ENCODE data around the gene PHACTR2.

Gene PHACTR2

GRCh38 chr6:143742070-143742954, 64.5 kb downstream of the PHACTR2 start:
- no peak for DNase-seq (ENCODE audit: low read depth)
- no peak for TF ChIP-seq CTCF (IDR thresholded peaks at IDR 0.05; ENCODE audit: low read depth, low read length, missing control alignments)
- H3K4me3 ChIP-seq (ENCODE audit: low read depth, low read length) = no peak overlapping the region

DNA sequence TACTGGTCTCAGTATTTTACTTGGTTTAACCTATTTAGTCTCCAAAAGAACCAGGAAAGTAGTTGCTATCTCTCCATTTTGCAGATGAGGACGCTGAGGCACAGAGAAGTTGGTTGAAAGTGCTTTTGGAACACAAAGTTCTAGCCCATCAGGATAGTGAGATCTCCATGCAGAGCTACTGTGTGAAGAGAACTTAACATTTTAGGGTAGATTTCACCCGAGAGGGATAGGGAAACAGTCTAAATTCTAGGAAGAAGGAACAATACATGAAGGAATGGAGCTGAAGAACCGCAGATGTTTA, 65.1 kb downstream of the PHACTR2 start:
- no peak for DNase-seq (ENCODE audit: low read depth)
- H3K4me3 ChIP-seq (ENCODE audit: low read depth, low read length) = no peak overlapping the region
- TF ChIP-seq CTCF (IDR thresholded peaks at IDR 0.05; ENCODE audit: low read depth, low read length, missing control alignments) = no peak

DNA sequence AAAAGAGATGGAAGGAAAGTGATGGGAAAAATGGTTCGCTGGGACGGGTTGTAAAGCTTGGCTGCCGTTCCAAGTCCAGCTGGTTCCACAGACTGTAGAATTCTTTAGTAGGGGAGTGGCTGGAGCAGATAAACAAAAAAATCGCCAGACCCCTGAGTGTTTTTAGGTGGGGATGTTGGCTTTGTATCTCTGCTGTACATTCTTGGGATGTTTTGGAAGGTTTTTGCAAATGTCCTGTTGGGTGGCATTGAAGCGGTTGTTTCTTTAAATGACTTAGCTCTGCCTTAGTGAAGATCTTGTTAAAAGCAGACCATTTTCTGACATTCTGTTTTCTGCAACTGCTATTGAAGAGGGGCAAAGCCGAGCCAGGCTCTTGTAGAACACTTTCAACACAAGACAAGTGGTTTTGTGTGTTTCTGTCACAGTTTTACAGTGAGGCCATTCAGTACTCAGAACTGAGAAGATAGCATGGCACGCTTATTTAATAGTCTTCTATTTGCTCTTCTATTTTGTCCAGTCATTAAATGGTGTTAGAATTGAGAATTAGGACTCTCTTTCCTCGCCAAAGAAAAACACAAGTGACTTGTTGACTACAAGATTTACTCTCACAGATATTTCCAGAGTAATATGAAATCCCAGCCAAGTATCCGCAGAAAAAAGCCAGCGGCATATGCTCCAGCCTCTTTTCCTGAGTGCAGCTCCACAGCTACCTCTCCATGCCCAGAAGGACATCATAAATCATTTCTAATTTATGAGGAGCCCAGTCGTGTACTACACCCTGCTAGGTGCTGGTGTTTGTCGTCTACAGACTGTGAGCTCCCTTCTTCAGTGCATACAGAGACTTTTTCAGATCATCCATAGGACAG, 65.8 kb downstream of the PHACTR2 start:
- H3K4me3 ChIP-seq (ENCODE audit: low read depth, low read length) = no peak overlapping the region
- DNase-seq (ENCODE audit: low read depth) = no peak
- no peak for TF ChIP-seq CTCF (IDR thresholded peaks at IDR 0.05; ENCODE audit: low read depth, low read length, missing control alignments)

DNA sequence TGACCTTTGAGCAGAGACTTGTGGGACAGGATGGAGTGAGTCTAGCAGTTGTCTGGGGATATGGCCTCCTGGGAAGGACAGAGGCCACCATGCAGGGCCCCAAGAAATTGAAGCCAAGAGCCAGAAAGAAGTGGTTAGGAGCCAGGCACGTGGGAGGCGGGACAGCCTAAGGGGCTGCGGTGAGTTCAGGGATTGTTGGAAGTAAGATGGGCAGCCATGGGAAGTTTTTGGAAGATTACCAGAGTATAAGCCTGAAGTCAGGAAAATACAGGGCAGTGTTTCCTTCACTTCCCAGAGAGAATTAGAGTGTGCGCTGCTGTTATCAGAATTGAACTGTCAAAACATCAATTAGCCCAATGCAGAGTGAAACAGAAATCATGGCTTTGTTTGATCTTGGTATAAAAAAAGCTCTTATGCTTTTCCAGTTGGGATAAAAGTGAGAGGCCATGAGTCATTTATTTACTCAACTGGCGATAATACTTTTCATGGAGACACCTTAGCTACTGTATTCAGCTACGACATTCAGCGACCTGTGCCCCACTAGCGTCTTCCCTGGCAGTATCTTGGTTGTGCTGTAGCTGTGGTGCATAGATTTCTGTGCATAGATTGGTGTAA, 66.9 kb downstream of the PHACTR2 start:
- no peak for TF ChIP-seq CTCF (IDR thresholded peaks at IDR 0.05; ENCODE audit: low read depth, low read length, missing control alignments)
- H3K4me3 ChIP-seq (ENCODE audit: low read depth, low read length) = no peak overlapping the region

GRCh38 chr6:143745166-143746133, 67.7 kb downstream of the PHACTR2 start:
- DNase-seq (ENCODE audit: low read depth) = no peak
- H3K4me3 ChIP-seq (ENCODE audit: low read depth, low read length) = no peak overlapping the region
- no peak for TF ChIP-seq CTCF (IDR thresholded peaks at IDR 0.05; ENCODE audit: low read depth, low read length, missing control alignments)

More for the DNA sequence above, 66.9 kb downstream of the PHACTR2 start:
- DNase-seq (ENCODE audit: low read depth) = no peak

Measured in GM12864 (cell line).